GM20000 (cell line): ENCODE results near the gene NT5C.
"Not testable (repeated sequence)": the region's sequence is repeated elsewhere in the genome, so short reads cannot be mapped to it uniquely, and the experiment has no call there.

Source experiments
- DNase-seq: peaks from one replicate; pipeline ENCODE4 v3.0.0; 2012; ENCODE audit warnings: low spot score
- TF ChIP-seq, protein P1 (sequence below): IDR thresholded peaks from 2 replicates; pipeline ENCODE4 v1.5.1; 2012; ENCODE audit warnings: mild to moderate bottlenecking, control low read depth; ENCODE audit errors: extremely low read depth, missing control alignments

Gene NT5C

DNA sequence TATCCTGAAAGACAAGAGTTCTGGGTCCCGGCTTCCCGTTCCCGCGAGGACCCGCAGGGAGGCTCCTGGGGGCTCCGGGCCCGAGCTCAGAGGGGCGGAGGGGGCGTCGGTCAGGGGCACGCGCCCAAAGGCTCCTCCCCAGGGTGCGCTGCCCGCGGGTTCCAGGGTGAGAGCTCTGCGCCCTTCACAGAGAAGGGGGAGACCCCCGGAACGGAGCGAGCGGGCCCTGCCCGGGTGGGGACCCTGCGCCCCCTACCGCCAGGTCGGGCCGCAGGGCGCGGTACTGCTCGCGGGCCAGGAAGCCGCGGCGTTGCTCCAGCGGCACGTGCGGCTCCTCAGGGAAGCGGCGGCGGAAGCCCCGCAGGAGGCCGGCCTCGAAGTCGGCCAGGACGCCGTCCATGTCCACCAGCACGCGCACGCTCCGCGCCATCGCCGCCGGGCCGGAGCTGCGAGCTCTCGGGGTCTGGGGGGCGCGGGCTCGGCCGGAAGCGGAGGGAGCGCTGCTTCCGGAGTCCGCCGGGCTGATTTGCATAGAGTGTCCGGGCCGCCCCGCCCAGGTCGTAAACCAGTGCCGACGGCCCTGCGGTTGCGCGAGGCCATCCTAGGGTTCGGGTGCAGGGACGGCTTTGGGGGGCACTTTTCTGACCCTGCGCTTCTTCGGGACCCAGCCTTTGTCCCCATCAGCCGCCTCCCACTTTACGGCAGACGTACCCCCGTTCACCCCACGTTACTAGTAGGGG lies at the start of gene NT5C:
TSS of gene NT5C (minus strand) at position 465 of the 740 bp plus-strand sequence. CDS start at position 430, 35 bp downstream.
- peak; percentile 95 for DNase-seq
- TF ChIP-seq, protein P1, sequence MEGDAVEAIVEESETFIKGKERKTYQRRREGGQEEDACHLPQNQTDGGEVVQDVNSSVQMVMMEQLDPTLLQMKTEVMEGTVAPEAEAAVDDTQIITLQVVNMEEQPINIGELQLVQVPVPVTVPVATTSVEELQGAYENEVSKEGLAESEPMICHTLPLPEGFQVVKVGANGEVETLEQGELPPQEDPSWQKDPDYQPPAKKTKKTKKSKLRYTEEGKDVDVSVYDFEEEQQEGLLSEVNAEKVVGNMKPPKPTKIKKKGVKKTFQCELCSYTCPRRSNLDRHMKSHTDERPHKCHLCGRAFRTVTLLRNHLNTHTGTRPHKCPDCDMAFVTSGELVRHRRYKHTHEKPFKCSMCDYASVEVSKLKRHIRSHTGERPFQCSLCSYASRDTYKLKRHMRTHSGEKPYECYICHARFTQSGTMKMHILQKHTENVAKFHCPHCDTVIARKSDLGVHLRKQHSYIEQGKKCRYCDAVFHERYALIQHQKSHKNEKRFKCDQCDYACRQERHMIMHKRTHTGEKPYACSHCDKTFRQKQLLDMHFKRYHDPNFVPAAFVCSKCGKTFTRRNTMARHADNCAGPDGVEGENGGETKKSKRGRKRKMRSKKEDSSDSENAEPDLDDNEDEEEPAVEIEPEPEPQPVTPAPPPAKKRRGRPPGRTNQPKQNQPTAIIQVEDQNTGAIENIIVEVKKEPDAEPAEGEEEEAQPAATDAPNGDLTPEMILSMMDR: peak; percentile 85

DNA sequence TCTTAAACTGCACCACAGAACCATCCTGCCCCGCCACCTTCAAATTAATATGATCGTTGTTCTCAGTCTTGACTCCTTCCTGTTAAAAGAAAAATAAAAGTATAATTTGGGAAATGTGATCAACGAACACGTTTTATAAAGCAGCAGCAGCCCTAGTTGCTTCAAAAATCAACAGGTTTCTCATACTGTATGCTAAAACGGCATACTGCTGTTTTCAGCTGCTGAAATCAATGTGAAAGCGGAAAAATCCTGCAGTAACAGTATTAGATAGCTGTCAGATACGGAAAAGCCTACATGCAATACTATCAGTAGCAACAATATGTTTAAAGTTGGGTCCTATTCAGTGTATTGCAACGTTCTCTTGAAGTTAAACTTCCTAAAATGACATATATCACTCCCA lies 49.6 kb upstream of the NT5C start:
- TF ChIP-seq, protein P1: no peak
- DNase-seq: no peak

DNA sequence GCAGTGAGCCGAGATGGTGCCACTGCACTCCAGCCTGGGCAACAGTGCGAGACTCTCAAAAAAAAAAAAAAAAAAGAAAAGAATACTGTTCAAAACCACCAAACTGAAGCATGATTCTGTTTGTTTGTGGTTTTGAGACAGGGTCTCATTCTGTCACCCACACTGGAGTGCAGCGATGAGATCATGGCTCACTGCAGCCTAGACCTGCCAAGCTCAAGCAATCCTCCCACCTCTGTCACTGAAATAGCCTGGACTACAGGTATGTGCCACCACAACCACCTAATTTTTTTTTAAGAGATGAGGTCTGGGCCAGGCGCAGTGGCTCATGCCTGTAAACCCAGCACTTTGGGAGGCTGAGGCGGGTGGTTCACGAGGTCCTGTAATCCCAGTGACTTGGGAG lies 46.9 kb upstream of the NT5C start:
- DNase-seq: no peak
- TF ChIP-seq, protein P1: no peak

DNA sequence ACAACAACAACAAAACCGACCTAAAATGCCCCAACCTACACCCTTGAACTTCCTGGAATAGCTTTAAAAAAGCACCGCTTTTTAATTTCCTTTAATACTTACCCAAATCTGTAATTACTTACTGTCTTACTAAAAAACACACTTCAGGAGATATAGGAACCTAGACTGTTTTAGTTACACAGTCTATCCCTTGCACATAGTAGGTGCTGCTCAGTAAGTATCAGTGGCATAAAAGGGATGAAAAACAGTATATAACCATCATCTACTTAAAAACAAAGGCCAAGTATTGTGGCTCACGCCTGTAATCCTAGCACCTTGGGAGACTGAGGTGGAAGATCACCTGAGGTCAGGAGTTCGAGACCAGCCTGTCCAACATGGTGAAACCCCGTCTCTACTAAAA lies 45.1 kb upstream of the NT5C start:
- TF ChIP-seq, protein P1: no peak
- DNase-seq: no peak

DNA sequence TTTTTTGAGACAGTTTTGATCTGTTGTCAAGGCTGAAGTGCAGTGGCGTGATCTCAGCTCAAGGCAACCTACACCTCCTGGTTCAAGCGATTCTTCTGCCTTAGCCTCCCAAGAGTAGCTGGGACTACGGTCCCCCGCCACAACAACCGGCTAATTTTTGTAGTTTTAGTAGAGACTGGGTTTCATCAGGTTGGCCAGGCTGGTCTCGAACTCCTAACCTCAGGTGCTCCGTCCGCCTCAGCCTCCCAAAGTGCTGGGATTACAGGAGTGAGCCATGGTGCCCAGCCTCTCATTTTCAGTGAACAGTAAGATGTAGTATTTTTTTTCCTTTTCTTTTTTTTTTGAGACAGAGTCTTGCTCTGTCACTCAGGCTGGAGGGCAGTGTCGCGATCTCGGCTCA lies 43.5 kb upstream of the NT5C start:
- TF ChIP-seq, protein P1: no peak
- no peak for DNase-seq

DNA sequence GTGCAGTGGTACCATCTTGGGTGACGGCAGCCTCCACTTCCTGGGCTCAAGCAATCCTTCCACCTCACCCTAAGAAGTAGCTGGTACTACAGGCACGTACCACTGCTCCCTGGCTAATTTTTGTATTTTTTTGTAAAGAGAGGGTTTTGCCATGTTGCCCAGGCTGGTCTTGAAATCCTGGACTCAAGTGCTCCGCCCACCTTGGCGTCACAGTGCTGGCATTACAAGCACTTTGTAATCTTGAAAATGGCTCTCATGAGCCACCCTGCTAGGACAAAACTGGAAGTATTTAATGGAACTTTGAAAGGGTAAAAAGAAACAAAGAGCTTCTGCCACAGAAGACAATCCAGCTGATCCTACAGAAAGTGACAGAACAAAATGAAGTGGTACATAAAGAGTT lies 42.0 kb upstream of the NT5C start:
- TF ChIP-seq, protein P1: no peak
- DNase-seq: no peak

GRCh38 chr17:75168998-75169397 lies 37.5 kb upstream of the NT5C start:
- TF ChIP-seq, protein P1: no peak
- DNase-seq: no peak

DNA sequence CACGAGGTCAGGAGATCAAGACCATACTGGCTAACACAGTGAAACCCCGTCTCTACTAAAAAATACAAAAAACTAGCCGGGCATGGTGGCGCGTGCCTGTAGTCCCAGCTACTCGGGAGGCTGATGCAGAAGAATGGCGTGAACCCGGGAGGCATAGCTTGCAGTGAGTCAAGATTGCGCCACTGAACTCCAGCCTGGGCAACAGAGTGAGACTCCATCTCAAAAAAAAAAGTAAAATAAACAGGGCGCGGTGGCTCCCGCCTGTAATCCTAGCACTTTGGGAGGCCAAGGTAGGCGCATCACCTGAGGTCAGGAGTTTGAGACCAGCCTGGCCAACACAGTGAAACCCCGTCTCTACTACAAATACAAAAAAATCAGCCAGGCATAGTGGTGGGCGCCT lies 33.1 kb upstream of the NT5C start:
- not testable (repeated sequence) for DNase-seq
